ENCODE results near the gene VIT.

Gene VIT

DNA sequence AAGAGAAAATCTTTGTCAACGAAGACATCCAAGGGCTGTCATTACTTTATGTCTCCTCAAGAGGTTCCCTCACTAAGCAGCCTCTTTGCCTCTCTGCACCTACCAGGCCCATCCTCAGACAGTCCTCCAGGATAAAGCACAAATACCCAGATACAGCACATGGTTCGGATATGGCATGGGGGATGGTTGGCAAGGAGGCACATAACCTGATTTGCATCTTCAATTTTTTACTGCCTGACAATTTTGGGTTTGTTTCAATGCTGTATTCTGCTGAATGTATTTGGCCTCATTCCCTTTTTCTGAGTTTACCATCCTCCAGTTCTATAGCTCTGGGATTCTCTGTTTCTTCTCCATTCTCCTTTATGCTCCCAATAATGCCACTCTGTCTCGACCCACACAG is 78.8 kb downstream of the VIT start:
- TF ChIP-seq, protein P1, sequence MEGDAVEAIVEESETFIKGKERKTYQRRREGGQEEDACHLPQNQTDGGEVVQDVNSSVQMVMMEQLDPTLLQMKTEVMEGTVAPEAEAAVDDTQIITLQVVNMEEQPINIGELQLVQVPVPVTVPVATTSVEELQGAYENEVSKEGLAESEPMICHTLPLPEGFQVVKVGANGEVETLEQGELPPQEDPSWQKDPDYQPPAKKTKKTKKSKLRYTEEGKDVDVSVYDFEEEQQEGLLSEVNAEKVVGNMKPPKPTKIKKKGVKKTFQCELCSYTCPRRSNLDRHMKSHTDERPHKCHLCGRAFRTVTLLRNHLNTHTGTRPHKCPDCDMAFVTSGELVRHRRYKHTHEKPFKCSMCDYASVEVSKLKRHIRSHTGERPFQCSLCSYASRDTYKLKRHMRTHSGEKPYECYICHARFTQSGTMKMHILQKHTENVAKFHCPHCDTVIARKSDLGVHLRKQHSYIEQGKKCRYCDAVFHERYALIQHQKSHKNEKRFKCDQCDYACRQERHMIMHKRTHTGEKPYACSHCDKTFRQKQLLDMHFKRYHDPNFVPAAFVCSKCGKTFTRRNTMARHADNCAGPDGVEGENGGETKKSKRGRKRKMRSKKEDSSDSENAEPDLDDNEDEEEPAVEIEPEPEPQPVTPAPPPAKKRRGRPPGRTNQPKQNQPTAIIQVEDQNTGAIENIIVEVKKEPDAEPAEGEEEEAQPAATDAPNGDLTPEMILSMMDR (IDR thresholded peaks at IDR 0.05; ENCODE audit: low read depth, low read length, missing control alignments), result no peak
- no peak overlapping the region for H3K4me3 ChIP-seq (ENCODE audit: low read depth, low read length)
- no peak for DNase-seq (ENCODE audit: low read depth)

DNA sequence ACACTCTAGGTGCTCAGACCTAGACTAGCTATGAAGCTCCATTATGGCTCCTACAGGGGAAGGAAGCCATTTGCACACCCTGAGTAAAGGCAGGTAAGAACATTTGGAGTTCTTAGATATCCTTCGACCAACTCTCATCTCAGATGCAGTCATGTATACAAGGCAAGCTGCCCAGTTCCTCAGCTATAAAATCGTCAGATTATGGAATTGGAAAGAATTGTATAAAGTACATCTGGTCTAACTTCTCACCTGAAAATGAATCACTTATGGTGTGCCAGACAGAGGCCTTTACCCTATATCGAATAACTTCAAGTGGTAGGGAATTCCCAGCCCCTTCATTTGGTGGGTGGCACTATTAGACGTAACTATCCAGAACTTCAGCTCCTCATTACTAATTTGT is 79.3 kb downstream of the VIT start:
- H3K4me3 ChIP-seq (ENCODE audit: low read depth, low read length), result no peak overlapping the region
- TF ChIP-seq, protein P1 (IDR thresholded peaks at IDR 0.05; ENCODE audit: low read depth, low read length, missing control alignments), result no peak
- DNase-seq (ENCODE audit: low read depth), result no peak

DNA sequence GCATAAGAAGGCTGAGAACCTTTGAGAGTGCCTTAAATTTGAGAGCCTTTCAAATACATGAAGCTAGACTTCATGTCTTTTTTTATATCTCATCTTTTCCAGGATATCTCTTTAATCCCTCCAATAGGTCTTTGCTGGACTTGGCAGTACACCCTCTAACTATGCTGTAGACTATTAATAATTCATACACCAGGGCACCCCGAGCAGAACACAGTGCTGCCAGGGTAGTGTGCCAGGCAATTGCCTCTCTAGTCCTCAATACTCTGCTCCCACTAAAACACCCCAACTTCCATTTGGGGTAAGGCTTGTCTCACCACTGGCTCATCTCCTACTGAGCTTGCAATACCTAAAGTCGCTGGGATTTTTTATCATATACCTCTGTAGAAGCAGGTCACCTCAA is 80.8 kb downstream of the VIT start:
- TF ChIP-seq, protein P1 (IDR thresholded peaks at IDR 0.05; ENCODE audit: low read depth, low read length, missing control alignments), result no peak
- no peak overlapping the region for H3K4me3 ChIP-seq (ENCODE audit: low read depth, low read length)
- no peak for DNase-seq (ENCODE audit: low read depth)

DNA sequence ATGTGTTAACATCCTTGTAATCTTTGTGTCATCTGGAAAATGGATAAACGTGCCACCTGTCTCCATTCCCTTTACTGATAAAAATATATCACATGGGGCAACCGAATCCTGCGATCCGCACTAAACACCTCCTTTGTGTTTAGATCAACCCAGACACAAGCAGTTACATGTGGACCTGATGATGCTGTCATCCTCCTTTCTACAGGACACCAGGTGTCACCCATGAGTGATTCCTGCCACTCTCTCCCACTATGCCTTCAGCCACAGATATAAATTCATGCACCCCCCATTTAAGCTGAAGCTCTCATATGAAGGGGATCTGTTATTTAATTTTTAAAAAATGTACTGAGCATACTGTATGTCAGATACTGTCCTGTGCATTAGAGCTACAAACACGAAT is 81.3 kb downstream of the VIT start:
- no peak overlapping the region for H3K4me3 ChIP-seq (ENCODE audit: low read depth, low read length)
- no peak for DNase-seq (ENCODE audit: low read depth)
- TF ChIP-seq, protein P1 (IDR thresholded peaks at IDR 0.05; ENCODE audit: low read depth, low read length, missing control alignments), result no peak

DNA sequence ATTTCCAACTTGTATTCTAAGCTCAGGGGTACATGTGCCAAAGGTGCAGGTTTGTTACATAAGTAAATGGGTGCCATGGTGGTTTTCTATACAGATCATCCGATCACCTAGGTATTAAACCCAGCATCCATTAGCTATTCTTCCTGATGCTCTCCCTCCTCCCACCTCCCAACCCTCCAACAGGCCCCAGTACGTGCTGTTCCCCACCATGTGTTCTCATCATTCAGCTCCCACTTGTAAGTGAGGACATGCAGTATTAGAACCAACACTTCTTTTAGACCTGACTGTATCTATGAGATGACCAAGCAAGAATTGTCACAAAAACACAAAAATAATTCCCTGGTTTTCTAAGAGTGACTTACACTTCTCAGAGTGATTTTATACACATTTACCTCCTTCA is 83.0 kb downstream of the VIT start:
- DNase-seq (ENCODE audit: low read depth), result no peak
- H3K4me3 ChIP-seq (ENCODE audit: low read depth, low read length), result no peak overlapping the region
- TF ChIP-seq, protein P1 (IDR thresholded peaks at IDR 0.05; ENCODE audit: low read depth, low read length, missing control alignments), result no peak

DNA sequence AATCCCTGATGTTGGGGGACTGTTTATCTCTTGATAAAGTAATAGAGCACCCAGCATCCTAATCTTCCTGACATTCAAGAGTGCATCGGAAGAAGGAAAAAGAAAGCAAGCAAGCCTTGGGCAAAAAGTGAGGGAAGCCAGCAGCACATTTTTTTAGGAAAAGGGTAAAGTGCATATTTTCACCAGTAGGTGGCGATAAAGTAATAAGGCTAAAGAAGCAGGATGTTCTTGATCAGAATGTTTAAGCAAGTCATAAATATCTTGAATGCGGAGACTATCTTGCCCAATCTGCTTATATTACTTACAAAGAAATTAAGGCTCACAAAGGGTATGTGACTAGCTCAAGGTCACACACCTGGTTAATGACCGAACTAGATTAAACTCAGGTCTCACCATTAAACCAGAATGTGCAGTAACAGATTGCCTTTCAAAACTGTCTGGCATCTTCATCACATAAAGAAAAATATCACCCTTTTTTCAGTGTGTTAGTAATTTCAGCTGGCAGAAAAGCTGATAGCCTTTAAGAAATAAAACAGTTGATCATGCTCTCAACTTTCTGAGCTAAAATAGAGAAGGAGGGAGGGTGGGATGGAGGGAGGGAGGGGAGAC is 83.8 kb downstream of the VIT start:
- no peak for DNase-seq (ENCODE audit: low read depth)
- TF ChIP-seq, protein P1 (IDR thresholded peaks at IDR 0.05; ENCODE audit: low read depth, low read length, missing control alignments), result peak; percentile 80
- no peak overlapping the region for H3K4me3 ChIP-seq (ENCODE audit: low read depth, low read length)

Measured in GM12864 (cell line).